Mammary epithelial cell (primary cell): ENCODE data around the gene SPDYC.

Source experiments
- EZH2 ChIP-seq: IDR thresholded peaks from 2 replicates; pipeline ENCODE4 v1.6.1; 2012; ENCODE audit warnings: low read length, inconsistent platforms, borderline replicate concordance
- TF ChIP-seq, protein P1 (sequence below), 2 donors: IDR thresholded peaks in 1 of 2; conservative IDR thresholded peaks in 1 of 2; 2 replicates each; pipeline ENCODE4 v1.5.1; 2011 to 2012; ENCODE audit warnings: inconsistent platforms in 2 of 2, low read length in 2 of 2, mild to moderate bottlenecking in 2 of 2, control low read depth in 1 of 2, low read depth in 1 of 2; ENCODE audit not compliant: insufficient read depth in 1 of 2; ENCODE audit errors: extremely low read depth in 1 of 2

DNA sequence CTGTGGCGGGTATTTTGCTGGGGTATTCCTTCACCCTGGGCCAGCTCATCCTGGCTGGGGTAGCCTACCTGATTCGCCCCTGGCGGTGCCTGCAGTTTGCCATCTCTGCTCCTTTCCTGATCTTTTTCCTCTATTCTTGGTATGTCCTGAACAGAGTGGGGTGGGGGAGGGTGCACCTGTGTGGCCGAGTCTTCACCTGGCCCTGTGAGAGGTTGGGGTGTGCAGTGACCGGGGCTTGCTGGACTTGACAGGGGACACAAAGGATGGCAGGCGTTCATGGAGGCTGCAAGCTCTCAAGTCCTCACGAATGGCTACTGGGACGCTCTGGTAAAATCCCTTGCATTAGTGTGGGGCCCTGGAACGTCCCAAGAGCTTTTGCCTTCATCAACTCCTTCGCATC lies 51.0 kb downstream of the SPDYC start:
- TF ChIP-seq, protein P1, sequence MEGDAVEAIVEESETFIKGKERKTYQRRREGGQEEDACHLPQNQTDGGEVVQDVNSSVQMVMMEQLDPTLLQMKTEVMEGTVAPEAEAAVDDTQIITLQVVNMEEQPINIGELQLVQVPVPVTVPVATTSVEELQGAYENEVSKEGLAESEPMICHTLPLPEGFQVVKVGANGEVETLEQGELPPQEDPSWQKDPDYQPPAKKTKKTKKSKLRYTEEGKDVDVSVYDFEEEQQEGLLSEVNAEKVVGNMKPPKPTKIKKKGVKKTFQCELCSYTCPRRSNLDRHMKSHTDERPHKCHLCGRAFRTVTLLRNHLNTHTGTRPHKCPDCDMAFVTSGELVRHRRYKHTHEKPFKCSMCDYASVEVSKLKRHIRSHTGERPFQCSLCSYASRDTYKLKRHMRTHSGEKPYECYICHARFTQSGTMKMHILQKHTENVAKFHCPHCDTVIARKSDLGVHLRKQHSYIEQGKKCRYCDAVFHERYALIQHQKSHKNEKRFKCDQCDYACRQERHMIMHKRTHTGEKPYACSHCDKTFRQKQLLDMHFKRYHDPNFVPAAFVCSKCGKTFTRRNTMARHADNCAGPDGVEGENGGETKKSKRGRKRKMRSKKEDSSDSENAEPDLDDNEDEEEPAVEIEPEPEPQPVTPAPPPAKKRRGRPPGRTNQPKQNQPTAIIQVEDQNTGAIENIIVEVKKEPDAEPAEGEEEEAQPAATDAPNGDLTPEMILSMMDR (conservative IDR thresholded peaks at IDR 0.05 in 1 of 2, IDR thresholded peaks at IDR 0.05 in 1 of 2; ENCODE audit: extremely low read depth in 1 of 2, insufficient read depth in 1 of 2, low read depth in 1 of 2, low read length in 2 of 2) = no peak
- no peak for TF ChIP-seq EZH2
